ENCODE measurements around the gene VAMP1. TPM values are rescaled to one million over a fixed set of nuclear protein-coding genes. Genes with fewer than 3 reads are reported as not detected.

Gene VAMP1
- total and polyA plus RNA-seq, 2 of the 13 experiments (the other 11 are each of a cell fraction or from before 2014, with no cell fraction given) = 2.5 to 7.4 TPM

DNA sequence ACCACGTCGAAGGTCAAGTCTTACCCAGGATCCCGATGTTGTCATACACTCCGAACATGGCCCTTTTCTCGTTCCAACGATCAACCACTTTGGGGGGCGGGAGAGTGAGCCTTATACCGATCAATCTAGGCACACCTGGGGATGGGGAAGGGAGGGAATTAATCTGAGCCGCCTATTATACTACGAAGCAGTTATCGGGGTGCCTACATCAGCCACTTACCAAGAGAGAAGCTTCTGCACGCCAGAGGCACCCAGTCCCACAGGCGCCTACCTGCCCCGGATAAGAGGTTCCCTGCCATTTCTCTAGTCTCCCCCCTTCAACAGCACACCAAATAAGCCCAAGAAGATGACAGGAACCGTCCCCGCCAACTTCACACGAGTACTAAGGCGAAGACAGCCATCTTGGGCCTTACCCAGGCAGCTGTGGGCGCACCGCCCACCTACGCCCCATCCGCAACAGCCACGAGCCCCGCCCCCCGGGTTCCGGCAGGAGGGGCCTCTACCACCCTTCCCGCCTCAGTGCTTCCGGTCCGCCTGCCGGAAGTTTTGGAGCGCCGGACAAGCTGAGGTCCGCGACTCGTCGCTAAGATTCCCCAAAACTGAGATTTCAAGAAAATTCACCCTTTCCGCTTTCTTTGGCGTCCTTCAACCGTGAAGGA, 22.5 kb upstream of the VAMP1 start, which contains the start of gene MRPL51 (continued):
- TF ChIP-seq ZNF572 (CRISPR knock-in tag; IDR thresholded peaks at IDR 0.05) (peak; percentile 53; the same call in 1 of the 2 replicates), STAG1 (CRISPR knock-in tag; IDR thresholded peaks at IDR 0.05) (no peak), RXRA (CRISPR knock-in tag; IDR thresholded peaks at IDR 0.05) (0 out of 2 replicates have a peak, but pooled peaks have one; percentile 19), XRCC5 (optimal IDR thresholded peaks at IDR 0.05; ENCODE audit: low read length) (peak; percentile 63), HDAC2 (CRISPR knock-in tag; IDR thresholded peaks at IDR 0.05) (peak; percentile 50; the same call in 1 of the 2 replicates), KLF6 (CRISPR knock-in tag; IDR thresholded peaks at IDR 0.05) (0 out of 2 replicates have a peak, but pooled peaks have one; percentile 31), SMC3 (IDR thresholded peaks at IDR 0.05; ENCODE audit: low read length) (no peak), SMAD3 (CRISPR knock-in tag; IDR thresholded peaks at IDR 0.05) (peak; percentile 44; the same call in 1 of the 2 replicates), YEATS2 (CRISPR knock-in tag; IDR thresholded peaks at IDR 0.05; ENCODE audit: borderline replicate concordance) (peak; percentile 86), MIER3 (CRISPR knock-in tag; IDR thresholded peaks at IDR 0.05; ENCODE audit: borderline replicate concordance) (peak; percentile 63; the same call in 1 of the 2 replicates), HOXA3 (CRISPR knock-in tag; IDR thresholded peaks at IDR 0.05) (peak; percentile 55; the same call in 1 of the 2 replicates), ARNT2 (CRISPR knock-in tag; IDR thresholded peaks at IDR 0.05; ENCODE audit: low read depth) (no peak), POLR2A (IDR thresholded peaks at IDR 0.05; ENCODE audit: insufficient read depth in 1 of 2, low read depth in 2 of 2, low read length in 2 of 2) (peak; percentile 79 to 91), ZNF570 (CRISPR knock-in tag; IDR thresholded peaks at IDR 0.05; ENCODE audit: borderline replicate concordance) (no peak), ZC3H13 (CRISPR knock-in tag; IDR thresholded peaks at IDR 0.05) (no peak), ZSCAN29 (CRISPR knock-in tag; conservative IDR thresholded peaks at IDR 0.05) (0 out of 2 replicates have a peak, but pooled peaks have one; percentile 17), TGIF2 (CRISPR knock-in tag; IDR thresholded peaks at IDR 0.05) (peak; percentile 60; the same call in 1 of the 2 replicates), ZNF724P (CRISPR knock-in tag; IDR thresholded peaks at IDR 0.05; ENCODE audit: borderline replicate concordance) (peak; percentile 53; the same call in 1 of the 2 replicates), TARDBP (CRISPR knock-in tag; IDR thresholded peaks at IDR 0.05) (peak; percentile 50; the same call in 1 of the 2 replicates), PHF20 (CRISPR knock-in tag; IDR thresholded peaks at IDR 0.05) (peak; percentile 92), ZNF256 (CRISPR knock-in tag; conservative IDR thresholded peaks at IDR 0.05) (peak; percentile 28; the same call in 1 of the 2 replicates), ZNF160 (CRISPR knock-in tag; IDR thresholded peaks at IDR 0.05) (peak; percentile 34; the same call in 1 of the 2 replicates), RBFOX2 (IDR thresholded peaks at IDR 0.05; ENCODE audit: low read depth, low read length) (peak; percentile 86)
- TF ChIP-seq, protein P1, sequence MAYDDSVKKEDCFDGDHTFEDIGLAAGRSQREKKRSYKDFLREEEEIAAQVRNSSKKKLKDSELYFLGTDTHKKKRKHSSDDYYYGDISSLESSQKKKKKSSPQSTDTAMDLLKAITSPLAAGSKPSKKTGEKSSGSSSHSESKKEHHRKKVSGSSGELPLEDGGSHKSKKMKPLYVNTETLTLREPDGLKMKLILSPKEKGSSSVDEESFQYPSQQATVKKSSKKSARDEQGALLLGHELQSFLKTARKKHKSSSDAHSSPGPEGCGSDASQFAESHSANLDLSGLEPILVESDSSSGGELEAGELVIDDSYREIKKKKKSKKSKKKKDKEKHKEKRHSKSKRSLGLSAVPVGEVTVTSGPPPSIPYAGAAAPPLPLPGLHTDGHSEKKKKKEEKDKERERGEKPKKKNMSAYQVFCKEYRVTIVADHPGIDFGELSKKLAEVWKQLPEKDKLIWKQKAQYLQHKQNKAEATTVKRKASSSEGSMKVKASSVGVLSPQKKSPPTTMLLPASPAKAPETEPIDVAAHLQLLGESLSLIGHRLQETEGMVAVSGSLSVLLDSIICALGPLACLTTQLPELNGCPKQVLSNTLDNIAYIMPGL (CRISPR knock-in tag; IDR thresholded peaks at IDR 0.05; ENCODE audit: borderline replicate concordance in 1 of 2, low read depth in 1 of 2) = peak in 1 of 2 experiments; percentile 67; a peak in 3 of 4 replicates
- TF ChIP-seq, protein P2, sequence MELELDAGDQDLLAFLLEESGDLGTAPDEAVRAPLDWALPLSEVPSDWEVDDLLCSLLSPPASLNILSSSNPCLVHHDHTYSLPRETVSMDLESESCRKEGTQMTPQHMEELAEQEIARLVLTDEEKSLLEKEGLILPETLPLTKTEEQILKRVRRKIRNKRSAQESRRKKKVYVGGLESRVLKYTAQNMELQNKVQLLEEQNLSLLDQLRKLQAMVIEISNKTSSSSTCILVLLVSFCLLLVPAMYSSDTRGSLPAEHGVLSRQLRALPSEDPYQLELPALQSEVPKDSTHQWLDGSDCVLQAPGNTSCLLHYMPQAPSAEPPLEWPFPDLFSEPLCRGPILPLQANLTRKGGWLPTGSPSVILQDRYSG (CRISPR knock-in tag; IDR thresholded peaks at IDR 0.05) = no peak
- TF ChIP-seq, protein P3, sequence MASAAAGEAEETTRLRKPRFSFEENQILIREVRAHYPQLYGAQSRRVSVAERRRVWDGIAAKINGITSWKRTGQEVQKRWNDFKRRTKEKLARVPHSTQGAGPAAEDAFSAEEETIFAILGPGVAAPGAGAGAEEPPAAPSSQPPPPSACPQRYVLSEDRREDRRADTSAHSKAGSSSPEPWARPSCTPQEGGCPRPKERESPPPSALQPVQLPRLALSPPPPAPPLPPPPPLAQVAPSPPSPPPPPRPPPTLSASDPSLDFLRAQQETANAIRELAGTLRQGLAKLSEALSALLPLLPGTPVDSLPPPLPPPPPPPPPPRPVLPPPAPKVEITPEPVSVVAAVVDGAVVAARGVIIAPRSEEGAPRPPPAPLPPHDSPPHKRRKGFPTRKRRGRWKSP (CRISPR knock-in tag; IDR thresholded peaks at IDR 0.05) = peak; percentile 30; the same call in 1 of the 2 replicates
- TF ChIP-seq, protein P4, sequence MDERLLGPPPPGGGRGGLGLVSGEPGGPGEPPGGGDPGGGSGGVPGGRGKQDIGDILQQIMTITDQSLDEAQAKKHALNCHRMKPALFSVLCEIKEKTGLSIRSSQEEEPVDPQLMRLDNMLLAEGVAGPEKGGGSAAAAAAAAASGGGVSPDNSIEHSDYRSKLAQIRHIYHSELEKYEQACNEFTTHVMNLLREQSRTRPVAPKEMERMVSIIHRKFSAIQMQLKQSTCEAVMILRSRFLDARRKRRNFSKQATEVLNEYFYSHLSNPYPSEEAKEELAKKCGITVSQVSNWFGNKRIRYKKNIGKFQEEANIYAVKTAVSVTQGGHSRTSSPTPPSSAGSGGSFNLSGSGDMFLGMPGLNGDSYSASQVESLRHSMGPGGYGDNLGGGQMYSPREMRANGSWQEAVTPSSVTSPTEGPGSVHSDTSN (CRISPR knock-in tag; IDR thresholded peaks at IDR 0.05) = 0 out of 2 replicates have a peak, but pooled peaks have one; percentile 15
